ENCODE measurements around the gene XPOT. TPM values are rescaled to one million over a fixed set of nuclear protein-coding genes. Genes with fewer than 3 reads are reported as not detected.

XPOT gene
- total and polyA plus RNA-seq, 2 donors (not counting 1 experiment from before 2014, with no cell fraction given), result 92.6 to 205 TPM

- no peak overlapping the region for H2AFZ ChIP-seq (ENCODE audit: low read length)
- H3K9me3 ChIP-seq (ENCODE audit: control insufficient read depth, insufficient read depth, low read depth, low read length), result no peaks in the 10 kb centered on the region
- H3K36me3 ChIP-seq (ENCODE audit: control insufficient read depth, insufficient read depth, low read length), result no peaks in the 10 kb centered on the region
- H3K27me3 ChIP-seq (ENCODE audit: control insufficient read depth, insufficient read depth, low read length), result no peaks in the 10 kb centered on the region
- peaks cover 71% of the 10 kb centered on the region for H3K79me2 ChIP-seq (ENCODE audit: control insufficient read depth, insufficient read depth, low read length)
- peaks cover 20% of the 10 kb centered on the region for H3K4me1 ChIP-seq (ENCODE audit: control insufficient read depth, extremely low read depth, insufficient read depth, low read length)
- no peaks in the 10 kb centered on the region for H4K20me1 ChIP-seq (ENCODE audit: control insufficient read depth, extremely low read depth, insufficient read depth, low read length)
- no peak for TF ChIP-seq CTCF (conservative IDR thresholded peaks at IDR 0.05 in 1 of 2, IDR thresholded peaks at IDR 0.05 in 1 of 2; ENCODE audit: low read depth in 1 of 2, low read length in 2 of 2)
- TF ChIP-seq EZH2 (IDR thresholded peaks at IDR 0.05; ENCODE audit: low read length, missing control alignments), result no peak
- H3K27ac ChIP-seq (ENCODE audit: insufficient read depth, low read length), result no peak overlapping the region
- no peak overlapping the region for H3K9ac ChIP-seq (ENCODE audit: insufficient read depth, low read length)
- no peak overlapping the region for H3K4me3 ChIP-seq (replicated peaks in 1 of 4; ENCODE audit: control extremely low read depth in 1 of 4, insufficient read depth in 1 of 4, low read depth in 3 of 4, low read length in 4 of 4)
- no peak for DNase-seq (ENCODE audit: low read depth in 2 of 2)
- H3K4me2 ChIP-seq (ENCODE audit: extremely low read depth, insufficient read depth, low read length), result no peak overlapping the region
Observed at GRCh38 chr12:64457032-64457431, 52.8 kb downstream of the XPOT start.

- TF ChIP-seq EZH2 (IDR thresholded peaks at IDR 0.05; ENCODE audit: low read length, missing control alignments) (no peak), CTCF (conservative IDR thresholded peaks at IDR 0.05 in 1 of 2, IDR thresholded peaks at IDR 0.05 in 1 of 2; ENCODE audit: low read depth in 1 of 2, low read length in 2 of 2) (no peak)
- Histone ChIP-seq H3K4me1 (ENCODE audit: control insufficient read depth, extremely low read depth, insufficient read depth, low read length) (peaks cover 20% of the 10 kb centered on the region), H2AFZ (ENCODE audit: low read length) (no peak overlapping the region), H3K4me2 (ENCODE audit: extremely low read depth, insufficient read depth, low read length) (no peak overlapping the region), H3K9ac (ENCODE audit: insufficient read depth, low read length) (no peak overlapping the region), H4K20me1 (ENCODE audit: control insufficient read depth, extremely low read depth, insufficient read depth, low read length) (no peaks in the 10 kb centered on the region), H3K79me2 (ENCODE audit: control insufficient read depth, insufficient read depth, low read length) (peaks cover 69% of the 10 kb centered on the region), H3K27me3 (ENCODE audit: control insufficient read depth, insufficient read depth, low read length) (no peaks in the 10 kb centered on the region), H3K36me3 (ENCODE audit: control insufficient read depth, insufficient read depth, low read length) (no peaks in the 10 kb centered on the region), H3K9me3 (ENCODE audit: control insufficient read depth, insufficient read depth, low read depth, low read length) (no peaks in the 10 kb centered on the region), H3K27ac (ENCODE audit: insufficient read depth, low read length) (no peak overlapping the region), H3K4me3 (replicated peaks in 1 of 4; ENCODE audit: control extremely low read depth in 1 of 4, insufficient read depth in 1 of 4, low read depth in 3 of 4, low read length in 4 of 4) (no peak overlapping the region)
- no peak for DNase-seq (ENCODE audit: low read depth in 2 of 2)
Observed at GRCh38 chr12:64457466-64457865, 53.3 kb downstream of the XPOT start.

- TF ChIP-seq CTCF (conservative IDR thresholded peaks at IDR 0.05 in 1 of 2, IDR thresholded peaks at IDR 0.05 in 1 of 2; ENCODE audit: low read depth in 1 of 2, low read length in 2 of 2), result no peak
- no peak for TF ChIP-seq EZH2 (IDR thresholded peaks at IDR 0.05; ENCODE audit: low read length, missing control alignments)
- no peak overlapping the region for H3K4me3 ChIP-seq (replicated peaks in 1 of 4; ENCODE audit: control extremely low read depth in 1 of 4, insufficient read depth in 1 of 4, low read depth in 3 of 4, low read length in 4 of 4)
- H3K36me3 ChIP-seq (ENCODE audit: control insufficient read depth, insufficient read depth, low read length), result no peaks in the 10 kb centered on the region
- no peak overlapping the region for H3K4me2 ChIP-seq (ENCODE audit: extremely low read depth, insufficient read depth, low read length)
- no peak overlapping the region for H3K9ac ChIP-seq (ENCODE audit: insufficient read depth, low read length)
- H3K9me3 ChIP-seq (ENCODE audit: control insufficient read depth, insufficient read depth, low read depth, low read length), result no peaks in the 10 kb centered on the region
- peaks cover 69% of the 10 kb centered on the region for H3K79me2 ChIP-seq (ENCODE audit: control insufficient read depth, insufficient read depth, low read length)
- H3K4me1 ChIP-seq (ENCODE audit: control insufficient read depth, extremely low read depth, insufficient read depth, low read length), result peaks cover 20% of the 10 kb centered on the region
- H3K27me3 ChIP-seq (ENCODE audit: control insufficient read depth, insufficient read depth, low read length), result no peaks in the 10 kb centered on the region
- no peak overlapping the region for H2AFZ ChIP-seq (ENCODE audit: low read length)
- no peak for DNase-seq (ENCODE audit: low read depth in 2 of 2)
- H3K27ac ChIP-seq (ENCODE audit: insufficient read depth, low read length), result no peak overlapping the region
- H4K20me1 ChIP-seq (ENCODE audit: control insufficient read depth, extremely low read depth, insufficient read depth, low read length), result no peaks in the 10 kb centered on the region
Observed at GRCh38 chr12:64457923-64458322, 53.7 kb downstream of the XPOT start.

Data from fibroblast of lung (primary cell).